ENCODE measurements around the gene OSGIN1. TPM values are rescaled to one million over a fixed set of nuclear protein-coding genes. Genes with fewer than 3 reads are reported as not detected.

Gene OSGIN1
- total RNA-seq, 1 donor from 2014 or later = not detected

GRCh38 chr16:83930730-83931500 lies 22.1 kb upstream of the OSGIN1 start:
- no peak for DNase-seq
- Mint-ChIP-seq H3K36me3 (ENCODE audit: unreplicated experiment) (no peaks in the 10 kb centered on the region), H3K9me3 (ENCODE audit: unreplicated experiment) (peaks cover 4% of the 10 kb centered on the region), H3K27ac (ENCODE audit: unreplicated experiment) (no peak overlapping the region), H3K4me3 (ENCODE audit: unreplicated experiment) (no peak overlapping the region), H3K4me1 (ENCODE audit: low read depth, unreplicated experiment) (peaks cover 19% of the 10 kb centered on the region), H3K27me3 (ENCODE audit: unreplicated experiment) (peaks cover 9% of the 10 kb centered on the region)
- TF ChIP-seq, protein P1, sequence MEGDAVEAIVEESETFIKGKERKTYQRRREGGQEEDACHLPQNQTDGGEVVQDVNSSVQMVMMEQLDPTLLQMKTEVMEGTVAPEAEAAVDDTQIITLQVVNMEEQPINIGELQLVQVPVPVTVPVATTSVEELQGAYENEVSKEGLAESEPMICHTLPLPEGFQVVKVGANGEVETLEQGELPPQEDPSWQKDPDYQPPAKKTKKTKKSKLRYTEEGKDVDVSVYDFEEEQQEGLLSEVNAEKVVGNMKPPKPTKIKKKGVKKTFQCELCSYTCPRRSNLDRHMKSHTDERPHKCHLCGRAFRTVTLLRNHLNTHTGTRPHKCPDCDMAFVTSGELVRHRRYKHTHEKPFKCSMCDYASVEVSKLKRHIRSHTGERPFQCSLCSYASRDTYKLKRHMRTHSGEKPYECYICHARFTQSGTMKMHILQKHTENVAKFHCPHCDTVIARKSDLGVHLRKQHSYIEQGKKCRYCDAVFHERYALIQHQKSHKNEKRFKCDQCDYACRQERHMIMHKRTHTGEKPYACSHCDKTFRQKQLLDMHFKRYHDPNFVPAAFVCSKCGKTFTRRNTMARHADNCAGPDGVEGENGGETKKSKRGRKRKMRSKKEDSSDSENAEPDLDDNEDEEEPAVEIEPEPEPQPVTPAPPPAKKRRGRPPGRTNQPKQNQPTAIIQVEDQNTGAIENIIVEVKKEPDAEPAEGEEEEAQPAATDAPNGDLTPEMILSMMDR (IDR thresholded peaks at IDR 0.05; ENCODE audit: partially characterized antibody, unreplicated experiment) = no peak

- peaks cover 9% of the 10 kb centered on the region for H3K27me3 Mint-ChIP-seq (ENCODE audit: unreplicated experiment)
- no peak overlapping the region for H3K4me3 Mint-ChIP-seq (ENCODE audit: unreplicated experiment)
- TF ChIP-seq, protein P1 (IDR thresholded peaks at IDR 0.05; ENCODE audit: partially characterized antibody, unreplicated experiment) = no peak
- H3K4me1 Mint-ChIP-seq (ENCODE audit: low read depth, unreplicated experiment) = peaks cover 12% of the 10 kb centered on the region
- no peaks in the 10 kb centered on the region for H3K36me3 Mint-ChIP-seq (ENCODE audit: unreplicated experiment)
- no peak for DNase-seq
- H3K9me3 Mint-ChIP-seq (ENCODE audit: unreplicated experiment) = peaks cover 4% of the 10 kb centered on the region
- H3K27ac Mint-ChIP-seq (ENCODE audit: unreplicated experiment) = no peak overlapping the region
Observed at GRCh38 chr16:83931556-83931955, 21.5 kb upstream of the OSGIN1 start.

DNA sequence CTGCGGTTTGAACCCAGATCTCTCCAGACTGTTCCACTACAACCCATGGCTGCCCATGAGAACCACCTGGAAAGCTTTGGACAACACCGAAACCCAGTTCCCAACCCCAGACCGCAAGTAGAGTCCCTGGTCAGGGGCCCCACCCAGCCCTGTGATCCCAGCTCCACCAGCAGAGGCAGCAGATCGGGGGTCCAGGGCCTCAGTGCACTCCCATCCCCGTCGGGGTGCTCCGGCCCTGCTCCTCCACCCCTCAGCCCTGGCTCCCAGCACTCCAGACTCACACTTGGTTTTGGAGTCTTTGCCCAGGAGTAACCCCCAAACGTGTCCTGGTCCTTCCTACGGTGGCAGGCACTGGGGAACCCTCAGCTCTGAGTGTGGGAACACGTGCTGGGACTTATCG lies 20.7 kb upstream of the OSGIN1 start:
- peaks cover 8% of the 10 kb centered on the region for H3K4me1 Mint-ChIP-seq (ENCODE audit: low read depth, unreplicated experiment)
- no peak overlapping the region for H3K27ac Mint-ChIP-seq (ENCODE audit: unreplicated experiment)
- H3K4me3 Mint-ChIP-seq (ENCODE audit: unreplicated experiment) = no peak overlapping the region
- H3K36me3 Mint-ChIP-seq (ENCODE audit: unreplicated experiment) = no peaks in the 10 kb centered on the region
- H3K9me3 Mint-ChIP-seq (ENCODE audit: unreplicated experiment) = peaks cover 7% of the 10 kb centered on the region
- no peak for DNase-seq
- peaks cover 9% of the 10 kb centered on the region for H3K27me3 Mint-ChIP-seq (ENCODE audit: unreplicated experiment)
- TF ChIP-seq, protein P1 (IDR thresholded peaks at IDR 0.05; ENCODE audit: partially characterized antibody, unreplicated experiment) = no peak

GRCh38 chr16:83932955-83933673 lies 19.9 kb upstream of the OSGIN1 start:
- Mint-ChIP-seq H3K36me3 (ENCODE audit: unreplicated experiment) (no peaks in the 10 kb centered on the region), H3K27ac (ENCODE audit: unreplicated experiment) (no peak overlapping the region), H3K4me1 (ENCODE audit: low read depth, unreplicated experiment) (peaks cover 8% of the 10 kb centered on the region), H3K9me3 (ENCODE audit: unreplicated experiment) (peaks cover 10% of the 10 kb centered on the region), H3K4me3 (ENCODE audit: unreplicated experiment) (no peak overlapping the region), H3K27me3 (ENCODE audit: unreplicated experiment) (peaks cover 10% of the 10 kb centered on the region)
- no peak for DNase-seq
- TF ChIP-seq, protein P1 (IDR thresholded peaks at IDR 0.05; ENCODE audit: partially characterized antibody, unreplicated experiment) = no peak

Data from glutamatergic neuron (in vitro differentiated cells).